ENCODE data around the gene SLC1A5. TPM values are rescaled to one million over a fixed set of nuclear protein-coding genes. Genes with fewer than 3 reads are reported as not detected.
"Not testable (repeated sequence)": the region's sequence is repeated elsewhere in the genome, so short reads cannot be mapped to it uniquely, and the experiment has no call there.

SLC1A5 gene
- total and polyA plus RNA-seq, 2 donors (not counting 1 experiment from before 2014, with no cell fraction given) = 107 to 281 TPM

DNA sequence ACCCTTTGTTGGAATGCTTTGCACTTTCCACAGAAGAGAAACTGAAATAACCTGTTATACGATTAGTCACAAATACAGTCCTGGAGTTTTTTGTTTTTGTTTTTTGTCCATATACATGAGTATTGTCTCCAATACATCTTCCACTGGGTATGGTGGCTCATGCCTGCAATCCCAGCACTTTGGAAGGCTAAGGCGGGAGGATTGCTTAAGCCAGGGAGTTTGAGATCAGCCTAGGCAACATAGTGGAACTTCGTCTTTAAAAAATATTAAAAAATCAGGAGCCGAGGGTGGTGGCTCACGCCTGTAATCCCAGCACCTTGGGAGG, 37.3 kb upstream of the SLC1A5 start:
- no peak overlapping the region for H3K9ac ChIP-seq (ENCODE audit: insufficient read depth, low read length)
- TF ChIP-seq, protein P1, sequence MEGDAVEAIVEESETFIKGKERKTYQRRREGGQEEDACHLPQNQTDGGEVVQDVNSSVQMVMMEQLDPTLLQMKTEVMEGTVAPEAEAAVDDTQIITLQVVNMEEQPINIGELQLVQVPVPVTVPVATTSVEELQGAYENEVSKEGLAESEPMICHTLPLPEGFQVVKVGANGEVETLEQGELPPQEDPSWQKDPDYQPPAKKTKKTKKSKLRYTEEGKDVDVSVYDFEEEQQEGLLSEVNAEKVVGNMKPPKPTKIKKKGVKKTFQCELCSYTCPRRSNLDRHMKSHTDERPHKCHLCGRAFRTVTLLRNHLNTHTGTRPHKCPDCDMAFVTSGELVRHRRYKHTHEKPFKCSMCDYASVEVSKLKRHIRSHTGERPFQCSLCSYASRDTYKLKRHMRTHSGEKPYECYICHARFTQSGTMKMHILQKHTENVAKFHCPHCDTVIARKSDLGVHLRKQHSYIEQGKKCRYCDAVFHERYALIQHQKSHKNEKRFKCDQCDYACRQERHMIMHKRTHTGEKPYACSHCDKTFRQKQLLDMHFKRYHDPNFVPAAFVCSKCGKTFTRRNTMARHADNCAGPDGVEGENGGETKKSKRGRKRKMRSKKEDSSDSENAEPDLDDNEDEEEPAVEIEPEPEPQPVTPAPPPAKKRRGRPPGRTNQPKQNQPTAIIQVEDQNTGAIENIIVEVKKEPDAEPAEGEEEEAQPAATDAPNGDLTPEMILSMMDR (conservative IDR thresholded peaks at IDR 0.05 in 1 of 2, IDR thresholded peaks at IDR 0.05 in 1 of 2; ENCODE audit: low read depth in 1 of 2, low read length in 2 of 2) = no peak
- no peak for TF ChIP-seq EZH2 (IDR thresholded peaks at IDR 0.05; ENCODE audit: low read length, missing control alignments)
- DNase-seq (ENCODE audit: low read depth in 2 of 2) = no peak
- H3K4me1 ChIP-seq (ENCODE audit: control insufficient read depth, extremely low read depth, insufficient read depth, low read length) = no peaks in the 10 kb centered on the region
- H3K36me3 ChIP-seq (ENCODE audit: control insufficient read depth, insufficient read depth, low read length) = no peaks in the 10 kb centered on the region
- no peaks in the 10 kb centered on the region for H3K79me2 ChIP-seq (ENCODE audit: control insufficient read depth, insufficient read depth, low read length)
- H3K9me3 ChIP-seq (ENCODE audit: control insufficient read depth, insufficient read depth, low read depth, low read length) = no peaks in the 10 kb centered on the region
- H2AFZ ChIP-seq (ENCODE audit: low read length) = no peak overlapping the region
- H3K4me2 ChIP-seq (ENCODE audit: extremely low read depth, insufficient read depth, low read length) = no peak overlapping the region
- no peak overlapping the region for H3K27ac ChIP-seq (ENCODE audit: insufficient read depth, low read length)
- no peaks in the 10 kb centered on the region for H3K27me3 ChIP-seq (ENCODE audit: control insufficient read depth, insufficient read depth, low read length)
- H4K20me1 ChIP-seq (ENCODE audit: control insufficient read depth, extremely low read depth, insufficient read depth, low read length) = no peaks in the 10 kb centered on the region
- no peak overlapping the region for H3K4me3 ChIP-seq (replicated peaks in 1 of 4; ENCODE audit: control extremely low read depth in 1 of 4, insufficient read depth in 1 of 4, low read depth in 3 of 4, low read length in 4 of 4)

DNA sequence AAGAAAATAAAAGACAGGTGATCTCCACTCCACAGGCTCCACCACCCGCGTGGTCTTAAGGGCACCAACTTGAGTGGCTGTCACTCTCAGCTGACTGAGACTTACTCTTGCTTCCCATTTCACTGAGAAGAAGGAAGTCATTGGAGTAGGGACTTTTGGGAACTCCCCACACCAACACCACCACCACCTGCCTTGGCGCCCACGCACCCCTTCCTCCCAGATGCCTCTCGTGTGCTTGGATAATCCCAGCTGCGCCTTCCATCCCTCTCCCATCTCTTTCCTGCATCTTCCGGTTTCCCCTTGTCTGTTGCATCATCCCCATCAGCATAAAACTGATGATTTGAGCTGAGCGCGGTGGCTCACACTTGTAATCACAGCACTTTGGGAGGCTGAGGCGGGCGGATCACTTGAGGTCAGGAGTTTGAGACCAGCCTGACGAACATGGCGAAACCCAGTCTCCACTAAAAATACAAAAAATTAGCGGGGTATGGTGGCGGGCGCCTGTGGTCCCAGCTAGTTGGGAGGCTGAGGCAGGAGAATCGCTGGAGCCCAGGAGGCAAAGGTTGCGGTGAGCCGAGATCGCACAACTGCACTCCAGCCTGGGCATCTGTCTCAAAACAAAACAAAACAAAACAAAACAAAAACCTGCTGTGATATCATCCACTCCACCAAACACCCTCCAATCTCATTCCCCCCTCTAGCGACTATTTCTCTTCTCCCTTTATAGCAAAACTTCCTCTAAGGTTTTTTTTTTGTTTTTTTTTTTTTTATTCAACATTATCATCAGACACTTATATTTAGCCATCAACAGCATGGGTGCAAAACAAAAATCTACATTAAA, 36.7 kb upstream of the SLC1A5 start:
- H3K4me1 ChIP-seq (ENCODE audit: control insufficient read depth, extremely low read depth, insufficient read depth, low read length) = no peaks in the 10 kb centered on the region
- no peaks in the 10 kb centered on the region for H4K20me1 ChIP-seq (ENCODE audit: control insufficient read depth, extremely low read depth, insufficient read depth, low read length)
- H3K9me3 ChIP-seq (ENCODE audit: control insufficient read depth, insufficient read depth, low read depth, low read length) = no peaks in the 10 kb centered on the region
- no peaks in the 10 kb centered on the region for H3K79me2 ChIP-seq (ENCODE audit: control insufficient read depth, insufficient read depth, low read length)
- no peak overlapping the region for H3K27ac ChIP-seq (ENCODE audit: insufficient read depth, low read length)
- no peak overlapping the region for H2AFZ ChIP-seq (ENCODE audit: low read length)
- H3K27me3 ChIP-seq (ENCODE audit: control insufficient read depth, insufficient read depth, low read length) = no peaks in the 10 kb centered on the region
- no peak overlapping the region for H3K9ac ChIP-seq (ENCODE audit: insufficient read depth, low read length)
- H3K4me3 ChIP-seq (replicated peaks in 1 of 4; ENCODE audit: control extremely low read depth in 1 of 4, insufficient read depth in 1 of 4, low read depth in 3 of 4, low read length in 4 of 4) = no peak overlapping the region
- H3K4me2 ChIP-seq (ENCODE audit: extremely low read depth, insufficient read depth, low read length) = no peak overlapping the region
- peak in 1 of 2 donors; percentile 26 for DNase-seq (ENCODE audit: low read depth in 2 of 2)
- no peak for TF ChIP-seq EZH2 (IDR thresholded peaks at IDR 0.05; ENCODE audit: low read length, missing control alignments)
- TF ChIP-seq, protein P1 (conservative IDR thresholded peaks at IDR 0.05 in 1 of 2, IDR thresholded peaks at IDR 0.05 in 1 of 2; ENCODE audit: low read depth in 1 of 2, low read length in 2 of 2) = no peak
- no peaks in the 10 kb centered on the region for H3K36me3 ChIP-seq (ENCODE audit: control insufficient read depth, insufficient read depth, low read length)

GRCh38 chr19:46823049-46823448, 34.7 kb upstream of the SLC1A5 start:
- TF ChIP-seq, protein P1 (conservative IDR thresholded peaks at IDR 0.05 in 1 of 2, IDR thresholded peaks at IDR 0.05 in 1 of 2; ENCODE audit: low read depth in 1 of 2, low read length in 2 of 2) = no peak
- no peak for TF ChIP-seq EZH2 (IDR thresholded peaks at IDR 0.05; ENCODE audit: low read length, missing control alignments)
- DNase-seq (ENCODE audit: low read depth in 2 of 2) = no peak
- no peaks in the 10 kb centered on the region for H4K20me1 ChIP-seq (ENCODE audit: control insufficient read depth, extremely low read depth, insufficient read depth, low read length)

DNA sequence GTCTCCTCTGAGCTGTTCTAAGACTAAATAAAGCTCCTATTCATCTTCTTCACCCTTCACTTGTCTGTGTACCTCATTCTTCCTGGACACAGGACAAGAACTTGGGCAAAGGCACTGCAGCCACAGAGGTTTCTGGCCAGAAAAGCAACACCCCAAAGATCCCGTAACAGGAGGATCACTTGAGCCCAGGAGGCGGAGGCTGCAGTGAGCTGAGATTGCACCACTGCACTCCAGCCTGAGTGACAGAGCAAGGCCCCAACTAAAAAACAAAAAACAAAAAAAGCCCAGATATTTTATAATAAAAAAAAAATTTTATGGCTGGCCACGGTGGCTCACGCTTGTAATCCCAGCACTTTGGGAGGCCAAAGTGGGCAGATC, 34.0 kb upstream of the SLC1A5 start:
- not testable (repeated sequence) for H3K4me1 ChIP-seq (ENCODE audit: control insufficient read depth, extremely low read depth, insufficient read depth, low read length); H3K9me3 ChIP-seq (ENCODE audit: control insufficient read depth, insufficient read depth, low read depth, low read length); H3K27me3 ChIP-seq (ENCODE audit: control insufficient read depth, insufficient read depth, low read length); DNase-seq (ENCODE audit: low read depth in 2 of 2); H3K9ac ChIP-seq (ENCODE audit: insufficient read depth, low read length); H3K4me2 ChIP-seq (ENCODE audit: extremely low read depth, insufficient read depth, low read length); H3K27ac ChIP-seq (ENCODE audit: insufficient read depth, low read length); H3K36me3 ChIP-seq (ENCODE audit: control insufficient read depth, insufficient read depth, low read length); H3K4me3 ChIP-seq (replicated peaks in 1 of 4; ENCODE audit: control extremely low read depth in 1 of 4, insufficient read depth in 1 of 4, low read depth in 3 of 4, low read length in 4 of 4); H3K79me2 ChIP-seq (ENCODE audit: control insufficient read depth, insufficient read depth, low read length); H4K20me1 ChIP-seq (ENCODE audit: control insufficient read depth, extremely low read depth, insufficient read depth, low read length); H2AFZ ChIP-seq (ENCODE audit: low read length)

More at GRCh38 chr19:46823049-46823448, 34.7 kb upstream of the SLC1A5 start:
- Histone ChIP-seq H3K79me2 (ENCODE audit: control insufficient read depth, insufficient read depth, low read length) (no peaks in the 10 kb centered on the region), H2AFZ (ENCODE audit: low read length) (no peak overlapping the region), H3K36me3 (ENCODE audit: control insufficient read depth, insufficient read depth, low read length) (no peaks in the 10 kb centered on the region), H3K4me3 (replicated peaks in 1 of 4; ENCODE audit: control extremely low read depth in 1 of 4, insufficient read depth in 1 of 4, low read depth in 3 of 4, low read length in 4 of 4) (no peak overlapping the region), H3K9me3 (ENCODE audit: control insufficient read depth, insufficient read depth, low read depth, low read length) (no peaks in the 10 kb centered on the region), H3K4me2 (ENCODE audit: extremely low read depth, insufficient read depth, low read length) (no peak overlapping the region), H3K9ac (ENCODE audit: insufficient read depth, low read length) (no peak overlapping the region), H3K27ac (ENCODE audit: insufficient read depth, low read length) (no peak overlapping the region), H3K4me1 (ENCODE audit: control insufficient read depth, extremely low read depth, insufficient read depth, low read length) (no peaks in the 10 kb centered on the region), H3K27me3 (ENCODE audit: control insufficient read depth, insufficient read depth, low read length) (no peaks in the 10 kb centered on the region)
